GM21619 (cell line): ENCODE data around the gene CD55.
A peak's percentile ranks its signal among the peaks of the same experiment; 100 is the strongest.

Experiments
- ATAC-seq: cut with Tn5 transposase; IDR thresholded peaks from one replicate; pipeline ENCODE4 v1.9.1; 2021; ENCODE audit not compliant: unreplicated experiment

CD55 gene

DNA sequence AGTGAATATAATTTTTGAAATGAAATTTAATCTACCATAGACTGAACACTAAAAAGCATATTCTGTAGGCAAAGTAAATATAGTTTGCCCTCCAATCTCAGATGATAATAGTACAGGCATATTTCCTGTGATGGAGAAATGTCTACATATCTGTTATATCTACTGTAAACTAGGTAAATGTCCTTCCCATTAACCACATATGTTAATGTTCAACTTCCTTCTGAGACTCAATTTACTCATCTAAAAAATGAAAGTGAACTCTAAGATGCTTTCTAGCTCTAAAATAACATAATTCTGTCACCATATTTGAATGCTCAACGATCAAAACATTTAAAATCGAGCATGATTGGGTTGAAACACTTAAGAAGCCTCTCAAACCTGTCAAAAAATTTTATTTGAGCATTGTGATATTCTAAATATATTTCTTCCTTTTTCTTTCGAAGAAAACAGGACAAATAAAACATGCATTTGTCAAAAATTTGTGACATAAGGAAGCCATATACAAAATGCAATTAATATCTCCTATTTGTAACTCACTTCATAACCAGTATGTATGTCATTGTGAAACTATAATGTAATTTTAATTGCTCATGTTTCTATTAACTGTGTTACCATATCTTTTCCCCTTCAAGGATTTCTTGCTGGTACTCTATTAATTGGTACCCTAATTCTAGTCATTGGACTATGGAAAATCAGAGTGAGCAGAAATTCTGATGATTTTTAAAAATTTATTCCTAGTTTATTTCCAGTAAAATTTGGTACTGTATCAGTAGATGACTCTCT is 34.2 kb downstream of the CD55 start:
- ATAC-seq, result no peak

DNA sequence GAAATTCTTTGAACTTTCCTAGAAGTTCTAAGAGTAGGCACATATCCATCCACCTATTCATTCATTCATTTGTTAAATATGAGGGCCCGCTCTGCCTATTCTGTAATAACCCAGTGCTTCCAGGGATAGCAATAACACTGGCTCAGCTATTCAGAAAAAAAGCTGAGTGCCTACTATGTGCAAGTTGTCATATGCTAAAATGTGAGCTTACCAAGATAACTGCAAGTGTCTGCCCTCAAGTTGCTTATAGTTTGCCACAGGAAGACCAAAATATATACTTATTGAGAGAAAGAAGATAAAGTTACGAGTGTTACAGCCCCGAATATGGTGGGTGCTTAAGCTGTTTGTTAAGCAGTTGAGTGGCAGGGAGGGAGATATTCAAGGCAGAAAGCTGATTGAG is 39.6 kb downstream of the CD55 start:
- ATAC-seq, result no peak

DNA sequence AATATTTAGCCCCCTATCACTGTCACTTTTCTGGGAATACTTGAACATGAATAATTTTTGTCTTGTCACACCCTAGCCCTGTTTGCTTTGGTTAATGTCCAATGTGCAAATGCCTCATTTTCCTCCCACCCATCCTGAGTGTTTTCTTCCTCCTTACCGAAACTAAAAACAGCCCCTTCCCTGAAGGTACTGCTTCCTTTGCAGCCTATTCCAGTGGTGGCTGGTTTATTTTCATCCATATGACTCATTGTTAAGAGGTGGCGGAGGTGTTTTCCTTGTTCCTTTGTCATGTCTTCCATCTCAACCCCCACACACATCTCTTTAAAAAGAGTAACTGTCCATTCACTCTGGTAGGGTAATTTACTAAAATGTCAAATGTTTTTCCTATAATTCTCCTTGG is 40.4 kb downstream of the CD55 start:
- ATAC-seq, result no peak

DNA sequence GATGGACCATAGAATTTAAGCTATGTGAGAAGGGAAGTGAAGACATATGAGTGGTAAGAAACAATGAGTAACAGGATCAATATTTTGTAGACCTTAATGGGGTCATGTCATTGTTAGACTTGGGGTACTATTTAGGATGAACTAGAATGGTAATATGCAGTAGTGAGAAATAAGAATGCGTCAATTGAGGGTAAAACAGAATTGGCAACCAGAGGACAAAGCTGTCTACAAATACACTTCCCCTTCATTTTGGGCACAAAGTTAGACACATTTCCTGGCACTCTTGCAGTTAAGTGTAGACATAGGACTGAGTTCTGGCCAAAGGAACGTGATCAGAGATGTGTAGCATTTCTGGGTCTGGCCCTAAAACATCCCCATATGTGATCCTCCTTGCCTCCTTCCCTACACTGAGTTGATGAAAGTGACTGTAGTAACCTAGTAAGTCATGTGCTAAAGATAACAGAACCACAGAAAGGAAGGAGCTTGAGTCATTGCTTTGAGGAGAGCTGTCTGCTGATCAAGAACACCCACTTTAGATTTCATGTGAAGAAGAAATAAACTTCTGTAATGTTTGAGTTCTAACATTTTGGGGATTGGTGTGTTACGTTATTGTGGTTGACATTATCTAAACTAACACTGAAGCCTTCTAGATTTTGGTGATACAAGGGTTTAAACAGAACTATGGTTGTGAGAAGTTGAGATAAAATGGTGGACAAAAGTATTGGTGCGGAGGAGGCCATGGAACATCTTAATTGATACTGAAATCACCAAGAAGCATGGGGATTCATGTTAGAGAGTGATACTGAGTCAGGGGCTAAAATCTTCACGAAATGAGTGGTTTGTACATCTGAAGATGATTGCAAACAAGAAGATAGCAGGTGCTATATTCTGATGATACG is 41.7 kb downstream of the CD55 start:
- ATAC-seq, result no peak

DNA sequence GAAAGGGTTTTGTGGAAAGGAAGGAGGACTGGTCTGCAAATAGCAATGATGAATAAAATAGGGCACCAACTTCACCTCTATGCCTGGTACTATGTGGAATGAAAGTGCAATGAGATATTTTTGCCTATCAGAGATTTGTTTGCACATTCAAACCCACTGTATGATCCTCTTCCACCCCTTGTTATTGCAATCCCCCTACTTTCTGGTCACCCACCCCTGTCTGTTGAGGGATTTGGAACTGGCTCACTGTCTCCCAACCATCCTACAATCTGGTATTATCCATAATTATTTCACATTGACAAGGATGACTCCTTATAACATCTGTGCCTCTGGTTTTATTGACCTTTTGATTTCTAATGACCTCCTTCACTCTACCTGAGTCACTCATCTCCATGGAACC is 42.4 kb downstream of the CD55 start:
- ATAC-seq, result no peak

DNA sequence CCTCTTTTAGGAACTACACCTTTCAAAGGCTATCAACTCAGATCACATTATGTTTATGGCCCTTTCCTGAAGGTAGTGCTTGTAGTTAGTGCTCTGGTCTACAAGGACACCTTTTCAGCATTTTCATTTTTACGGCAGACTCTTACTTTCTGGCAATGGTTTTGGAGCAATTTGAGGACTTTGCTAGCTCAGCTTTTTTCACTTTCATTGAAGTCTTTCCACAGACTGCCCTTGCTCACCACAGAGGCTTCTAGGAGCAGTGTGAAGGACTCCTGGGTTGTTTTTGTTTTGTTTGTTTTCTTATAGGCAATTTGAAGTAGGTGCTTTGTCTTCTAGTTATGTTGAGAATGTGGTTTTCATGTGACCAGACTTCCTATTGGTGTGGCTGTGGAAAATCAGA is 43.1 kb downstream of the CD55 start:
- ATAC-seq, result no peak

DNA sequence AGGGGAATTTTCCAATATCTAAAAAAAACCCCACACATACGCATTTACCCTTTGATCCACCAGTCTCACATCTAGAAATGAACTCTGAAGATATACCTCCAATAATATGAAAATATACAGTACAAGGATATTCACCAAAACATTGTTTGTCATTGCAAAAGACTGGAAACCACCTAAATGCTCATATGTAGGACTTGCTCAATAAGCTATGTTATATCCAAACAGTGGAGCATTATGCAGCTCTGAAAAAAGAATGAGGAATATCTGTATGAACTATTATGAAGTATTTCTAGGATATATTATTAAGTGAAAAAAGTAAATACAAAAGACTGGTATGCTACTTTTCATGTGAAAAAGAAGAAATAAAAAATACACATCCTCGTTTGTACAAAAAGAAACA is 43.6 kb downstream of the CD55 start:
- no peak for ATAC-seq

DNA sequence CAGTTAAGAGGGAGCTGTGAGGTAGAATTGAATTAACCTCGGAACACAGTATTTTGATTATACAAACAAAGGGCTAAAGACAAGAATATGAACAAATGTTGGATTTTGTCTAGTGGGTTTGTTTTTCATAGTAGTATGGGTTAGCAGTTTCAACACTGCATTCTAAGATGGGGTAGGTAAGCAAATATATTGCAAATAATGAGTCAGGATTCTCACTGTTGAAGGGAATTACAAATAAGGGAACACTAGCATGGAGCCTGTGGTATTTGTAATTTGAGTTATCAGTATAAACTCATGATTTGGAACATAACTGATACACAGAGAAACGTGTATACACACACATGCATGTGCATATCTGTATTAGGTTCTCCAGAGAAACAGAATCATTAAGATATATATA is 44.5 kb downstream of the CD55 start:
- ATAC-seq, result no peak

DNA sequence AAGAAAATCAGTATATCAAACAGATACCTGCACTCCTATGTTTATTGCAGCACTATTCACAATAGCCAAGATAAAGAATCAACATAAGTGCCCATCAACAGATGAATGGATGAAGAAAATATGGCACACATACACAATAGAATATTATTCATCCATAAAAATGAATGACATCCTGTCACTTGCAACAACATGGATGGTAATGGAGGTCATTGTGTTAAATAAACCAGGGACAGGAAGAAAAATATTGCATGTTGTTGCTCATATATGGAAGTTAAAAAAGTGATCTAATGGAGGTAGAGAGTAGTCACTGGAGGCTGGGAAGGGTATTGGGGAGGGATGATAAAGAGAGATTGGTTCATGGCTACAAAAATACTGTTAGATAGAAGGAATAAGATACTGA is 67.2 kb downstream of the CD55 start:
- no peak for ATAC-seq

DNA sequence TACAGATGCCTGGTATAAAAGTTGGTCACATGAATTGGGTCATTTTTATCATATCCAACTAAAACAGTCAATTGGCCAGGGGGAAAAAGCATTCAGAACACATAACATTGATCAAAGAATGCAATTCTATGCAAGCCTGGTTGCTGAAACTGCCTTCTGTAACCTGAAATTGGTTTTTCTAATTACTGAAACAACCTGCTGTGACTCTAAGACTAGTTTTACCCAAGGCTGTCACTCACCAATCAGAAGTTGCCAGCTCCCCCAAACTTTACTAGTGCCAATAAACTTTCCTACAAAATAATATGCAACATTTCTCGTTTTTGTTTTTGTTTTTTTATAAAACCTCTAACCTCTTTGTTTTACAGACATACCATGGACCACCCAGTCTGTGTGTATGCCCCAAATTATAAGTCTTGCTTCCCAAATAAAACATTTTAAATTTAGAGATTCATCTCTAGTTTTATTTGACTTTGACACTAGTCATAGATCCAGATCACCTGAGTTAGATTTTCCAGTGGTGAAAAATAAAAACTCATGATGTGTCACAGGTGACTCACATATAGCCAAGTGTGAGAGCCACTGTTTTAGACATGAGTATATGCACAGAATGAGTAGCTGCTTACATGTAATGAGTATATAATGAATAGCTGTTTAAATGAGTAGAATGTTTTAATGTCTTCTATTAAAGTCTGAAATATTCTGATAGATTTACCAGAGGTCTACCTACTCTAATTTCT is 68.4 kb downstream of the CD55 start:
- ATAC-seq, result no peak

DNA sequence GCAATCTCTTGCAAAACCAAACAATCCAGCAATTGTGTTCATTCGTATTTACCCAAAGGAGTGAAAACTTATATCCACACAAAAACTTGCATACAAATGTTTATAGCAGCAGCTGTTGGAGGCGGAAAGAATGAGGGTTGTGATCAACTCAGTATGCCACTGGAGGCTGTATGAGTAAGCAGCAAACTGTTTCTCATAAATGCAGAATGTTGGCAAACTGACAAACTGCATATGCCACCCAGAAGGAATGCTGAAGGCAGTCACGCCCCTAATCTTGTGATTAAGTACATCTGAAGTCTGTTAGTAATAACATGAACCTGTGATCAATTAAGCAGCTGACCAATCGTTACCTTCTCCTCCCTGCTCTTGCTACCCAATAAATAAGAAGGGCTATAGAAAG is 72.1 kb downstream of the CD55 start:
- ATAC-seq, result no peak

DNA sequence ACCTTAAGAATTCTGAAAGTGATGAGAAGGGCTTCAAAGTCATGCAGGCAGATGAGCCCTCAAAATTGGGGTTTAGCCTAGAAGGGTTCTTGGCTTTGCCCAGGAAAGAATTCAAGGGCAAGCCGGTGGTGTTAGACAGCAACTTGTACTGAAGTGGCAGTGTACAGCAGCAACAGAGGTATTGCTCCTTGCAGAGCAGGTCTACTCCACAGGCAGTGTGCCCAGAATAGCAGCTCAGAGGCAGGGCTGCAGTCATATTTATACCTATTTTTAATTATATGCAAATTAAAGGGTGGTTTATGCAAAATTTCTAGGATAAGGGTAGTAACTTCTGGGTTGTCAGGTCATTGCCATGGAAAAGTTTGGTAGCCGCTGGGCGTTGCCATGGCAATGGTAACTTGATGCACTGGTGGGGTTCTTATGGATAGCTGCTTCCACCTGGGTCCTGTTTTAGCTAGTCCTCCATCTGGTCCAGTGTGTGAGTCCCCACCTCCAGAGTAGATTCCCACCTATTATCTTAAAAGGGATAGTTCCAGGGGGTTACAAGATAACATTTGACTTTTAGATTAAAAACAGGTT is 74.8 kb downstream of the CD55 start:
- ATAC-seq, result no peak

DNA sequence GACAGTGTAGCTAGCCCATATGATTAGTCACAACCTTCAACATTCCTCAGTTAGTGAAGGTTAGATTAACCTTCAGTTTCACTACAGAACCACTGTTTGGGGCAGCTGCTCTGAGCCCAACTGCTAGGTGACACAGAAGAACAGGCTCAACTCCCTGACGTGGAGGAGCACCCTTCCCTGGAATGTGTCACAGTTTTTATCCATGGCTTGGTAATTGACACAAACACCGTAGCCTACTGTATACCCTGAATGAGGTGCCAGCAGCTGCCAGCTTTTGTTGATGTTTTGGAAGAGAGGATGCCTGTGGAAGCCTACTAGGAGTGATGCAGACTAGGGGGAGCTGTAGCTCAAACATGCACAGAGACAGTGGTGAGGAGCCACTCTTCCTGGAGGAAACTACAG is 76.0 kb downstream of the CD55 start:
- no peak for ATAC-seq

DNA sequence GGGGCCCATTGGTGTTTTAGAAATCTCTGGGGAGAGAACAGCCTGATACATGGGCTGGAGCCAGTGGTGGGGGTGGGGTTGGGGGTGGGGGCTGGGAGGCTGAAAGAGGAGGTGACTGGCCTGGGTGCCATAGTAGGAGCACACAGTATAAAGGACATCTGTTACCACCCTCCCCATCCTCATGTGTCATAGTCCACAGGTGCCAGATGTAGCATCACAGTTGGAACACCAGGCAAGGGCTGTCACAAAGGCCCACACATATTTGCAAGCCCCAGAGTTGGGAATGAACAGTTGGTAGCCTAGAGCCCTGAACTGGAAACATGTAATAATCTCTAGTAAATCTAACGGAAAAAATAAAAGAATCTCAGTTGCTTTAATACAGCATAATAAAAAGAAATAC is 77.5 kb downstream of the CD55 start:
- no peak for ATAC-seq

DNA sequence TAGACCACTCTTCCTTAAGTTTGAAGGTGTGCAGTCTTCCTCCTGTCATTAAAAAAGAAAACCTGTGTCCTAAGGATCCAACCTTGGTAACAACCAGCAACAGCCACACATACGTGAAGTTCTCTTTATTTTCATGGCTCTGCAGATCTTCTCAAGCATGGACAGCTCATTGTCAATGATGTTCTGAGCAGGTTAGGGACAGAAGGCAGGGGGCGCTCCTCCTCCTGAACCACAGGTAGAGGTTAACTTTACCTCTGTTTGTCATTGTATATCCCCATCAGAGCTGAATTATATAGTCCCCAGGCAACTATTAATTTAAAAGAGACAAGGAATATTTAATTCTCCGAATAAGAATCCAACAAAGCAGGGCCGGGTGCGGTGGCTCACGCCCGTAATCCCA is 80.1 kb downstream of the CD55 start:
- no peak for ATAC-seq

DNA sequence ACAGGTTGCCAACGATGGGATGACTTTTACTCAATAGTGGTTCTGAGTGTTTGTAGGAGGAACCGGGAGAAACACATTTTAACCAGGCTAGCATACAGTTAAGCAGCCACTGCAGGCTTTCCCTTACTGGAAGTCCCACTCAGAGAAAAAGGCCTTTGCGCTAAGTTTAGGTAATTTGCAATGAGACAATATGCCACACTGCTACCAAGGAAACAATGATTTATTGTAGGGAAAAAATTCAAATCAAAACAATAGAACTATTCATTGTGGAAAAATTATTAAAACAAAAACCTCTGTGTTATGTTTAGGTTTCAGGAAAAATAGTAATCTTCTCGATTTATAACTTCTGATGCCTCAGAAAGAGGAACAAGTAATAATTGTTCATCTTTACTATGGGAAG is 81.3 kb downstream of the CD55 start:
- no peak for ATAC-seq

DNA sequence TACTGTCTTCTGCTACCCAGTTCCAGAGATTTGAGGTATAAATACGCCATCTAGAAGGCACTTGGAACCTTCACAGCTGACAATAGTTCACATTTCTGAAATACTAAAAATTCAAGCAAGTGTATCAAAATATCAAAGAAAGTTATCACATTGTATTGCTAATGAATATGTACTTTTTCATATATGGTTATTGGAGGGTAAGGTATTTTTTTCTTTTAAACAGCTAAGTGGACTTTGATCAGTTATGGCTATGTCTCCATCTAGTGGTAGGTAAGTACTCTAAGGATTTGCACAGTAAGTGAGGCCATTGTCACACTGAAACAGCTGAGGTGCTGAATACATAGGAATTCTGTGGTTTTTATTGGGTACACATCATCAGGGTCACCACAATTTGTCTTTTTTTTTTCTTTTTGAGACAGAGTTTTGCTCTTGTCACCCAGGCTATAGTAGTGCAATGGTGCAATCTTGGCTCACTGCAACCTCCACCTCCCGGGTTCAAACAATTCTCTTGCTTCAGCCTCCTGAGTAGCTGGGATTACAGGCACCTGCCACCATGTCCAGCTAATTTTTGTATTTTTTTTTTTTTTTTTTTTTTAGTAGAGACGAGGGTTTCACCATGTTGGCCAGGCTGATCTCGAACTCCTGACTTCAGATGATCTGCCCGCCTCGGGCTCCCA is 83.5 kb downstream of the CD55 start:
- peak; percentile 59 for ATAC-seq

DNA sequence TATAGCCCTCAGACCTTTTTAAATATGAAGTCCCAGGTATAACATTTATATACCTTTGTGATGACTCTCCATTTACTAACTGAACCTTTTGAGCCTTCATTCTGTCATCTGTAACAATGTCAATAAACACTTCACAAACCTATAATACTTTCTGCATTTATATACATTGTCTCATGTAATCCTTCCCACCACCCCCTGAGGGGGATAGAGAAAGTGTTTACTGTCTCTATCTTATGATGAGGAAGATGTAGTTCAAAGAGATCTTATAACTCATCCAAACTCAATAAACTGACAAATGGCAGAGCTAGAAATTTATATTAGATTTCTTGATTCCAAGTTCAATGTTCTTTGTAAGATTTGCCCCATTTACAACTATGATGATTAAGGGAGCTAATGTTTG is 84.3 kb downstream of the CD55 start:
- ATAC-seq, result no peak

DNA sequence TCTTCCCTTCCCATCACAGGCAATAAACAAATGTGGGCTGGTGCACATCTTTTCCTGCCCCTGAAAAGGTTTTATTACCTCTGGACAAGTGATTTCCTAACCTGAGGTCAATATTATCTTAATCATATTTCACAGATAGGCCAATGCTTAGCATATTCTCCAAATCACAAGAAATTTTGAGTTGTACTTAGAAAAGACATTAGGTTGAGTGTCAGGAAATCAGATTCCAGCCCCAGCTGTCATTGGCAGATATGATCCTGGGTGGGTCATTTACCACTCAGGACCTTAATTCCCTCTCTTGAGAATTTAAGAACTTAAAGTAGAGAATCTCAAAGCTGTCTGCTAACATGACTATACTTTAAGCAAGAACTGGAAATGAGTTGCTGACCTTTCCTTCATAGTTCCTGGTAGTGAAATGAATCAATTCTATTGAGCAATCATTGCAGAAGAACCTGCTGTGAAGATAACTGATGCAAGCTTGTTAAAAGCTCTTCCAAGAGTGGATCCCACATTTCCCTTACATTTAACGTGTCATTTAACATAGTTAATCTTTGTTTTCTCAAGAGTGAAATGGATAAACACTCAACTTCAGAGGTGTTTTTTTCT is 86.3 kb downstream of the CD55 start:
- ATAC-seq, result no peak
